Measurements from ENCODE around the gene TCF4.

Gene TCF4

GRCh38 chr18:55413474-55413873, 174.5 kb downstream of the TCF4 start:
- no peak for DNase-seq (ENCODE audit: low read depth, low spot score)

- DNase-seq (ENCODE audit: low read depth, low spot score) = no peak
These were observed 180.0 kb downstream of the TCF4 start for GRCh38 chr18:55407774-55408535.

DNA sequence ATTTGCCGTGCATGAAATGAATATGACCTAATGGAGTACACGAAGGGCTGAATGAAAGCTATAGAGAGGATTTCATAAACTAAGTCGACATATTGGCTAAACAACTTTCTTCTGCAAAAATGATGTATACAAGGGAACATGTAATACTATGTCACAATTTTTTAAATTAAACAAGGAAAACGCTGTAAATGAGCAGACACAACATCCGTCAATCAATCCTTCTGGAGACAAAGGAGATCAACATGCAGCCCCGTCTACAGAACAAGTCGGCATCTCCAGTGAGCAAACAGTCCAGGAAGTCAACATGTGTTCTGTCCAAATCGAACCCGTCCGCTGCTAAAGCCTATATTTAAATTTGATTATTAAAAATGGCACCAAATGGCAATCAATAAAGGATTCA, 180.8 kb downstream of the TCF4 start:
- DNase-seq (ENCODE audit: low read depth, low spot score) = no peak

DNA sequence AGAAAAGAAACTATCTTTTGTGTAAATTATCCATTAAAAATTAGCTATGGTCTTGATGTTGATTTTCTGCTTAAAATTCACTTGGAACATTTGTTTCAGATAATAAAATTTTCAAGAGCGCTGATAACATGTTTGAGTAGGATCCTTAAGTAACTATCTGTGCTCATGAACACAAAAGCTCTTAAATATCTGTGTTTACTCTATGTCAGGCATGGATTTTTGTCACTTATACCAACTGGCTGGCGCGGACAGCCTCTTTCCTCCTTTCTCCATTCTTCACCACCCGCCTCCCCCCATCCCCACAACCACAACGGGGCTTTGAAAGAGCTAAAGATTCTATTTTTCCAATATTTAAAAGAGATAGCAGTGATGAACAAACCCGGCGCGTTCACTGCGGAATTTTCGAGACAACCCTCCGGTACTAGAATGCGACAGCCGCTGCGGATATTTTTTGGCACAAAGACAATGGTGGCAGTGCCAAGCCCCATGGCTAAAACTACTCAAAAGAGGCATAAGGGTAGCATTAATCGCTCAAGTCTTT, 181.5 kb downstream of the TCF4 start:
- no peak for DNase-seq (ENCODE audit: low read depth, low spot score)

- DNase-seq (ENCODE audit: low read depth, low spot score) = peak; percentile 85
These were observed 182.0 kb downstream of the TCF4 start for GRCh38 chr18:55405893-55406406.

- DNase-seq (ENCODE audit: low read depth, low spot score) = no peak
These were observed 182.5 kb downstream of the TCF4 start for GRCh38 chr18:55405475-55405874.

DNA sequence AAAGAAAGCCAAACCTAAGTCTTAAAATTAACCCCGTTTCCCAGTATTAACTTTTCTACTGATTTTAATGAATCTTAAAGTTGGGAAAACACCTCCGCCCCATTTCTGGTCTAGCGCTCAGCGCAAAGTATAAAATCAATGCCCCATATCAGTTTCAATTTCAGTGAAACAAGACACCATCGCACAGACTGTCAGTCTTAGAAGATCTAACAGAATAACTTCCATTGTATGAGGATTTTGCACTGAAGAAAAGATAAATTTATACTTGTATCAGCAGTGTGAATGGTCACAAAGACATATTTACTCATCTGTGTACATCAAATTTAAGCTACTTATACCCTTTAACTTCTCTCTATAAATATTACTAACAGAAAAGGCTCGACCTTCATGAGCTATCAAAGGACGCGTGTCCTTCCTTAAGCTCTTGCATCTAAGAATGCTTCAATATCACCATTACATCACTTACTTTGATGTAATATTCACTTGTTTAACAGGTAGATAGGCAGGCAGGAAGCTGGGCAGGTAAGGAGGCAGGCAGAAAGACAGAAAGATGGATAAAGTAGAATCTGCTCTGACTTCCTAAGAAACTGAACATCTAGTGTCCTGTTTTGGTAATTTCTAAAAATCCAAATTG, 183.0 kb downstream of the TCF4 start:
- DNase-seq (ENCODE audit: low read depth, low spot score) = no peak

- no peak for DNase-seq (ENCODE audit: low read depth, low spot score)
These were observed 183.7 kb downstream of the TCF4 start for GRCh38 chr18:55404136-55404830.

- DNase-seq (ENCODE audit: low read depth, low spot score) = no peak
These were observed 184.5 kb downstream of the TCF4 start for GRCh38 chr18:55403421-55403949.

DNA sequence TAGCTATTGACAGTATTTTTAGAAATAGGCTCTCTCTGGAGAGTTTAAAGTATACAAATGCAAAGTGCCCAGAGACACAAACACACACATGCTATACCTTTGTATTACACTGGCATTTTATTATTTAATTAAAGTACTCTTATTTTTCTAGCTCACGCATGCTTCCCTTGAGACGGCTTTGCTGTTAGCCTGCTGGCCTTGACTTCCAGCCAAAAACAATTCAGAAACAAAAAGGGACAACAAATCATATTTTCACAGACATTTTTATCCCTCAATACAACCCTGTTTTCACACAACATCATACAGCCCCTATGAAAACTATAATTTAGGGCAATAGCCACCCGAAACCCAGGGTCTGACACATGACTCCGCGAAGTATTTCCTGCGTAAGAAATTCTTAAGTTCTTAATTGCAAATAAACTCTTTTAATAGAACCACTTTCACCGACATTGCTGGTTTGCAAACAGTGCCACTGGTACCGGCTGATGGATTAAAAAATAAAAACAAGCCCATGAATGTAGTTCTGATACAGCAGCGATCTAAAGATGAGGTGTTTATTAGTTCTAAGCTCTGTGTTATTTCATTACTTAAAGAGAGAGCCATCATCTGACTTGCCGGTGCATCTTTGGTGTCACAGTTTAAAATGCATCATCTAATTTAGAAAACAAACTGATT, 185.1 kb downstream of the TCF4 start:
- peak; percentile 36 for DNase-seq (ENCODE audit: low read depth, low spot score)

DNA sequence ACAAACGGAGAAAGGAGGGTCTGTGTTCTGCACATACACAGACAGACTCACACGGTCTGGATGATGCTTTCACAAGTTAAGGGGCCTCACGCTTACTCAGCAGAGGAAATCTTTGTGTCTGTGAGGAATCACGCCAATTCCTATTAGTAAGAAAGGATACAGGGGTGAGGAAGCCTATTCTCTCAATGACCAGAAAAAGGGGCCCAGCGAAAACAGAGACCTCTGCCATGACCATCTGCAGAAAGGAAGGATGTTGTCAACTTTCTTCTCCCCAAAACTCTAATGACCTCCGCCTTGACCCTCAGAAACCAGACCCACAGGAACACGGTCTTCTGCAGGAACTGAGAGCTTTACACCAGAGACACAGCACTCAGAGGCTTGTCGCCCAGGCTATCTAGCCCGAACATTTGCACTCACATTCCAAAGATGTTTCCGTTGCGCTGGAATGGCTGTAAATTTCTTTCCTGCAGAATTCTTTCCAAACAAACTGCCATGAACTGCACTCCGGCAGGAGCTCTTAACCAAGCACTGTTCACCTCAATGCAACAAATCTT, 186.3 kb downstream of the TCF4 start:
- DNase-seq (ENCODE audit: low read depth, low spot score) = no peak

DNA sequence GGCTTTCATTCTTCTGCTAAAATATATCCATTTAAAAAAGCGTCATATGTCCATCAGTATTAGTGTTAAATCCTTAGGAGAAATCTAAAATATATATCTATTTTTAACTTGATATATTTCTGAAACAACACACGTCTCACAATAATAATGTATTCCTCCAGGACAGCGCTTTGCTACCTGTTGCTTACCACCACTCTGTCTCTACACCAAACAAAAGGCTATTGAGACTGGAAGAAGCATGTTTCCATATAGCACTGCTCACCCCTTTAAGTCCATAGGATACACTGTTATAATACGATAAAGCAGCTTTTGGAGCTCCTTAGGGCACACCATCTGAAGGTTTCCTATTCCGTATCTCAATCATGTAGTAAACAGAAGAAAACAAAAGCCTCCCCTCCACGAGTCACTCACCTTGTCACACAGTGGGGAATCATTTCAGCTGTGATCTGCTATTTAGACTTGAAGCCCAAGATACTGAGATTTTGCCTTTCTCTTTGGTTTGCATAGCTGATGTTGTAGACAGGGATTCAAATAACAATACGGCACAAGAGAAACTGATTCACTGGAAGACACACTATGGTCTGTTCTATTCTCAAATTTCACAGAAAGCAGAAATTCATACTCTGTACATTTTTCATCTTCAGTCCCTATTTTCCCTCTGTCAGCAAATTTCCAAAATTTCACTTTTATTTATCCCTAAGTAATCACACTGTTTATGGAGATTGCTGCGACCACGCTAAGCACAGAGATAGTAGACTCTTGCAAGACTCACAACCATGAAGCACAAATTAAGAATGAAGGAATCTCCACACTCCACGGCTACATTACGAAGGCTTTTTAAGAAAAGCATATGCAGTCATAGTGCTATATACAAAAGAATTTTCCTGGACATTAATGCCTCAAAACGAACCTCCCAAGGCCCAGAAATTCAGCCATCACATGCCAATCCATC, 187.1 kb downstream of the TCF4 start:
- DNase-seq (ENCODE audit: low read depth, low spot score) = no peak

GRCh38 chr18:55400081-55400480, 187.9 kb downstream of the TCF4 start:
- DNase-seq (ENCODE audit: low read depth, low spot score) = no peak

DNA sequence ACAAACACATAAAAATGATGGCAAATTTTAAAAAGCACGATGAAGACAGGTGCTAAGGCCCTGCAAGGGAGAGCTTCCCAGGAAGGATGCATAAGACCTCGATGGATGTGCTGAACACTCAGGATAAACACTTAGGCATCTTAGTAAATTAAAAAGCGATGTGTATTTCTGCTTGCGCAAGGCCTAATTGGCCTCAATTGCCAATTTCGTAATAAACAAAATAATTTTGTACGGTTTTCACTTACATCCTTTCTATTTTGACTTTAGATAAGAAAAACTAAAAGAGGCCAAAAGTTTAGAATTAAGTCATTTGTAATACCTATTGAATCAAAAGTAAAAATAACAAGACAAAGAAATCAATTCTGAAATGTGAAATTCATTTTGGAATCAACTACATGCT, 189.1 kb downstream of the TCF4 start:
- no peak for DNase-seq (ENCODE audit: low read depth, low spot score)

GRCh38 chr18:55396979-55397378, 191.0 kb downstream of the TCF4 start:
- DNase-seq (ENCODE audit: low read depth, low spot score) = no peak

DNA sequence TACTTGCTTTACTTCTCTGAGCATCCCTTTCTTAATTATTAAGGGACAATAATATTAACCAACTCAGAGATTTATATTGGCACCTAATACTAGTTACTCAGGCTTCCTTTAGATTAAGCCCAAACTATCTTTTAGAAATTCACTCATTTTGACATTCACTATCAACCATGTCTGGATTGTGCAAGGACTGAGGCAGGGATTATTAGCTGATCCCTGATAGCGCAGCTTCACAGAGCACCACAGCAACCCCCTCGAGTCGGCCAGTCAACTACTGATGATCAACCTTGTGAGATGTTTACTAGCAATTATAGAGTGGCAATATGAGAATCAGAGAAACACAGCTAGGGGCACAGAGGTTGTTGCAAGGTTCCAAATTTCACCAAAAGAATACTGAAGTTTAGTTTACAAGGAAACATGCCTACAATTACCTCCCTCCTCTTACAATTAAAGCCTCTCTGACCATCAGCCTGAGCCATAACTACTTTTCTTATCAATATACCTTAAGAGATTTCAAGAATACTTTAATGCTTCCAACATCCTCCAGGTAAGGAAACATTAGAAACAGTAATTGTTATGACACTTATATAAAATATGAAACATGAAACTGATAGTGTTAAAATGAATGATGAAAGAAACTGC, 191.6 kb downstream of the TCF4 start:
- DNase-seq (ENCODE audit: low read depth, low spot score) = no peak

DNA sequence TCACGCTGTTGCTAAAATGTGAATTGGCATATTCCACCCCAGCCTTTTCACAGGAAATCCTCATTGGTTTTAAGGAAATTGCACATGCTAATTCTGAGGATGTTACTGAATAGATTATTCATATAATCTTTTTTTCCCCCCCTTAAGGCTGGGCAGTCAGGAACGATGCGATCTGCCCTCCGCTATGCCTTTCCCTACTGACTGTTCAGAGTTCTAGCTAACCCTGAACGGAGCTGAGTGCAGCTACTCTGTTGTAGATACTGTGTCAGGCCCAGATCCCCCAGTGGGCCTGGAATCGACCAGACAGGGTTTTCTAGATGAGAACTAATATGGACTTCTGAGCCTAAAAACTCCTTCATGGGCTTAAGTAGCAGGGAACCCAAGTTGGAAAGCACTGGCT, 192.2 kb downstream of the TCF4 start:
- no peak for DNase-seq (ENCODE audit: low read depth, low spot score)

- no peak for DNase-seq (ENCODE audit: low read depth, low spot score)
These were observed 197.1 kb downstream of the TCF4 start for GRCh38 chr18:55390898-55391297.

DNA sequence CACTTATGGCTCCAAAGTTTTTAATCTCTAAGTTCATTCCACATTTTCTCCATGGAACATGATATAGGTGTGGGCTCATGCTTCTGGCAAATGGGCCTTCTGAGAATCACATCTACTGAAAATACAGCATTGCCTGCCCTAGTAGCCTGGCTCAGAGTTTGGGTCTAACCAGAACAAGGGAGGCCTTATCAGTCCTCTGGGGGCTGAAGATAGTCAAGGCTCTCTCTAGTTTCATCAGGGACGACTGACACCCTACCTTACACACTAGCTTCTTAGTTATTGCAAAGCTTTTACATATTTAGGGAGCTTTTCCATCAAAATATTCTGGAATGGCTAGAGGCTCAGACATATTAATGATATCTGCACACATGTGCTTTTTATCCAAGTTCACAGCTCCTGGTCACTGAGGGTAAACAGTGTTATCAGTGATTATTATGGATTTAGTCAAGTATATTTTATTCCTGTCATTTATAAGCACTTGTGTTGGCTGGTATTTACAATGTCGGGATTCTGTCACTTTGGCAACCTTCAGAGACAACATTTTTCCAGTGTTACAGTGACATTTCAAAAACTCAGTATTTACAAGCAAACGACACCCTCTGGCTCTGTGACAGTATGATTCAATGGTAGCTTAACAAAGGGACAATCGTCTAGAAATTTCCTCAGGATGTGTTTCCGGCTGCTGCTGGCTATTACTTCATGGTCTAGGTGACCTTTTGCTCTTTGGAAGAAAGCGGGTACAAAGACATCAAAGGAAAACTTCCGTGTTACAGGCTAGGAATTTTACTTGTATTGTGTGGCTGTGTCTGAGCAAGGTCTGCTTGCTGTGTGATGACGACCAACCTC, 200.6 kb downstream of the TCF4 start:
- no peak for DNase-seq (ENCODE audit: low read depth, low spot score)

All from brain pericyte (primary cell).